Measurements from ENCODE around the gene NFATC1.
A peak's percentile ranks its signal among the peaks of the same experiment; 100 is the strongest.

The NFATC1 gene

DNA sequence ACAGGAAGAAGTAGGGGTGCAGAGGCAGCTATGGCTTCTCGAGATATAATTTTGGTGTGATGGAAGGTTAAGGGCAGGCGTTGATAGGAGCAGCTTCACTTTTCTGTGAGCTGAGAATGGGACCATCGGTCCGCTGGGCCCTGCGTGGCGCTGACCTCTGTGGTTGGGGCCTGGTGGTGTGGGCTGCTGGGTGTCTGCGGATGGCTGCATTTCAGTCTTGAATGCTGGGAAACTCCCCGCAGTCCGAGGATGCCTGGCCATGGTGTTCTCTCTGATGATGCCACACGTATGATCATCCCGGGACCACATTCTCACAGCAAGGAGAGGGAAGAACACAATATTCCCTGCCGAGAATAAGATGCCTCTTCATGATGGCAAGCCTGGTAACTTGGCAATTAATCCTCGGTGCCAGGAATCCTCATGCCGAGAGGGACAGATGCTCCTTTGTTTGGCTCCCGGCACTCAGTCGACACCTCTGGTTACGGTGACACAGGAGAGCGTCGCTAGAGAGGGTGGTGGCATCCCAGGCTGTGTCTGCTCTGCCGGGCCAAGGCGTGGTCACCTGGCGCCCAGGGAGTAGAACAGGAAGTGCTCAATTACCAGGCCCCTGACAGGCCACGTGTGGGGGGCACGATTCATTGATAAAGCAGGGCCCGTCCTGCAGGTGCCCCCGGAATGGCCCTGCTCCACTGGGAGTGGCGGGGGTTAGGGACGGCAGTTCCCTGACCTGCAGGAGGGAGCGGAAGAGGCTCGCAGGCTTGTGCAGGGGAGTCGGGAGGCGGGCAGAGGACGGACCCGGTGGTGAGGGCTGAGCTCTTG is 164.5 kb downstream of the NFATC1 start:
- no peak for DNase-seq

DNA sequence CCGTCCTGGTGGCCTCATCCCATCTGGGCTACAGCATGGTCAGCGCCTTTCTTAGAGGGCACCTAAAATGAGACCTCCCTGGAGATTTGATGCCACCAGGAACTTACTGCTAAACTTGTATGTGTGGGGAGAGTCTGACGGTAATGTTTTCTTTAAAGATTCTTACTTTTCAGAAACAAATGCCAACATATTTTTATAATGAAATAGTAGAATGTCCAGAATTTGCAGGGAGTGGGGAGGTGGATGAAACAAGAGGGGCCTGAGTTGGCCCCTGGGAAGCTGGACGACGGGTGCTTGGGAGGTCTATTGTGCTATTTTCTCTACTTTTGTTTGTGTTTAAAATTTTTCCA is 165.1 kb downstream of the NFATC1 start:
- DNase-seq: no peak

DNA sequence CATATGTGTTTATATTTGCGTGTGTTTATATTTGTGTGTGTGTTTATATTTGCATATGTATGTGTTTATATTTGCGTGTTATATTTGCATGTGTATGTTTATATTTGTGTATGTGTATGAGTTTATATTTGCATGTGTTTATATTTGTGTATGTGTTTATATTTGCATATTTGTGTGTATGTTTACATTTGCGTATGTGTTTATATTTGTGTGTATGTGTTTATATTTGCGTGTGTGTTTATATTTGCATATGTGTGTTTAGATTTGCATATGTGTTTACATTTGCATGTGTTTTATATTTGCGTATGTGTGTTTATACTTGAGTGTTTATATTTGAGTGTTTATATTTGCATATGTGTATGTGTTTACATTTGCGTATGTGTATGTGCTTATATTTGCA is 168.2 kb downstream of the NFATC1 start:
- DNase-seq: no peak

DNA sequence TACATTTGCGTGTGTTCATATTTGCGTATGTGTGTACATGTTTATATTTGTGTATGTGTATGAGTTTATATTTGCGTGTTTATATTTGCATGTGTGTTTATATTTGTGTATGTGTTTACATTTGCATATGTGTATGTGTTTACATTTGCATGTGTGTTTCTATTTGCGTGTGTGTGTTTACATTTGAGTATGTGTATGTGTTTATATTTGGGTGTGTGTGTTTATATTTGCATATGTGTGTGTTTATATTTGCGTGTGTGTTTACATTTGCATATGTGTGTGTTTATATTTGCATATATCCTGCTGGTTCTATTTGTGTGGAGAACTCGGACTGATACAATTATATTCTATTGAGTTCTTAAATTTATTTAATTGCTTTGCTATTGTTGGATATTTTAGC is 168.7 kb downstream of the NFATC1 start:
- no peak for DNase-seq

DNA sequence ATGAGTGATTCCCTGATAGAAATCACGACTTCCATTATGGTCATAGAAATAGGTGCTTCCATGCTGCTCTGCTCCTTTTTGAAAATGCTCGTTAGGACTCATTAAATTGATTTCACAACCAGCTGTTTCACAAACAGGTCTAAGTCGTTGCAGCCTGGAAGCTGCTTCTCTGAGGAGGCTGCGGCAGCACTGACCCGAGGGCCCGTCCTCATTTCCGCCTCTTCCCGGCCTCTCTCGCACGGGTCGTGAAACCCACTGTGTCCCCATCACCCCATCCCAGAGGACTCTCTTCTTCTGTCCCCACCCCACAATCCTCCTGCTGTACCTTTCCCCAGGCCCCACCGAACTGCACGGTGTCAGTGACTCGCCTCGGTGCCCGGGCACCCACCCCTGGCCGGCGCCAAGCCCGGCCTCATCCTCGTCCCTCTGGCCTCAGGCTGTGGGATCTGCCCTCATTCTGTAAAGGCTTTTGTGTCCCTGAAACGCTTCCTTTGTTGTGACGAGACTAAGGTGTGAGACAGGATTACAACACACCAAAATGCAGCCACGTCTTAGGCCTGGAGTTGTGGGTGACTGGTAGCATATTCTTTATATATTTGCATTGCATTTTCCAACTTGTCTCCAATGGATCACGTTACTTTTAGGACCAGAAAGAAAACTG is 171.2 kb downstream of the NFATC1 start:
- no peak for DNase-seq

DNA sequence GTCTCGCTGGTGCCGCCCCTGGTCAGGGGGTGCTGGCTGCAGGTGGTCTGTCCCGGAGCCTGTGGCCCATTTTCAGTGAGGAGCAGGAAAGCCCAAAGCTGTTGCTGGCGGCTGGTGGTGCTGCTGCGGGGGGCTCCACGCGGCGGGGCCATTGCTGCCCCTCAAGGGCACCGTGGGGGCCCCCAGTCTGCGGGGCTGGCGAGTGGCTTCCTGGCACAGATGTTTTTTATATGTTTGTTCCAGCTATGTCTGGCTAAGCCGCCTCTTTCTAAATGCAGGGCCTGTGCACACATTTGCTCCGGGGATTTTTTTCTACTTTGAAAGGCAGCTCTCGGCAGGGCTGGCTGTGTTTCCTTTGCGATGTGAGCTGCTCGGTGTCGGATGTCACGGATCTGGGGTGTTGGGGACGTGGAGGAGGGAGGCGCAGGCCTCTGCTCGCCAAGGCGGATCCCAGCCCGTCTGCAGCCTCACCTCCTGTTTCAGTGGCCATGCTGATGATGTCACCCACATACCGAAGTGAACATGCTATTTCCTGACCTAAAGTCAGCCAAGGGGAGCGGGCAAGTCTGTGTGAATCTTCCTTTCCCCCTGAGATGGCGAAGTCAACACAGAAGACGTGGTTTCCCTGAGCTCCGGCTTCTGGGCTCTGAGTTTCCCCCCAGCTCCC is 171.9 kb downstream of the NFATC1 start:
- DNase-seq: no peak

DNA sequence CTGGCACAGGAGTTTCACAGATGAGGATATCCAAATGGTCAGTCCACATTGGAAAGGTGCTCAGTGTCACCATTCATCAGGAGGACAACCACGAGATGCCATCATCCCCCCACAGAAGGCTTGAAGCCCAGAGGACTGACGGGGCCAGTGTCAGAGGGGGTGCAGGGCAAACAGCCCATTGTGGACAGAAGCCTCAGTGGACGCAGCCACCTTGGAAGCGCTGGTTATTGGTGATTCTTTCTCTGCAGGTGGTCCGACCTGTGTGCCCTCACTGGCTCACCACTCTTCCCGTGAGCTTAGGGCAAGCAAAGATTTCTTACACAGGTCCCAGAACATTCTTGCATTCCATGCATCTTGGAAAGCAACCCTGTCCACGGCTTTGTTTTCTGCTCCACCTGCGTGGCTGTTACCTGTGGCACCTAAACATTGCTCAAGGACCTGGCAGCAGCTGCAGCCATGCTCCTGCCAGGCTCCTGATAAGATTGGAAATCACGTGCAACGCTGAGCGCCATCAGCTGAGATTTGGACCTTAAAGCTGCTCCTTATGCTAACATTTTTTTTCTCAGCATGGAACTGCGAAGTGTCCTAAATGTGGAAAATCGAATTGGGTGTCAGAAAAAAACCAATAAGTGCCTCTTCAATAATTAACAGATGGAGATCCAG is 172.9 kb downstream of the NFATC1 start:
- DNase-seq: no peak

DNA sequence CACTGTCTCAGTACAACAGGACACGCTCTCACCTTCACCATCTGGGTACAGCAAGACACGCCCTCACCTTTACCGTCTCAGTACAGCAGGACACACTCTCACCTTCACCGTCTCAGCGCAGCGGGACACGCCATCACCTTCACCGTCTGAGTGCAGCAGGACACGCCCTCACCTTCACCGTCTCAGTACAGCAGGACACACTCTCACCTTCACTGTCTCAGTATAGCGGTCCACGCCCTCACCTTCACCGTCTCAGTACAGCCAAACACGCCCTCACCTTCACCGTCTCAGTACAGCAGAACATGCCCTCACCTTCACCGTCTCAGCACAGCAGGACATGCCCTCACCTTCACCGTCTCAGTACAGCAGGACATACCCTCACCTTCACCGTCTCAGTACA is 174.0 kb downstream of the NFATC1 start:
- peak; percentile 72 for DNase-seq

DNA sequence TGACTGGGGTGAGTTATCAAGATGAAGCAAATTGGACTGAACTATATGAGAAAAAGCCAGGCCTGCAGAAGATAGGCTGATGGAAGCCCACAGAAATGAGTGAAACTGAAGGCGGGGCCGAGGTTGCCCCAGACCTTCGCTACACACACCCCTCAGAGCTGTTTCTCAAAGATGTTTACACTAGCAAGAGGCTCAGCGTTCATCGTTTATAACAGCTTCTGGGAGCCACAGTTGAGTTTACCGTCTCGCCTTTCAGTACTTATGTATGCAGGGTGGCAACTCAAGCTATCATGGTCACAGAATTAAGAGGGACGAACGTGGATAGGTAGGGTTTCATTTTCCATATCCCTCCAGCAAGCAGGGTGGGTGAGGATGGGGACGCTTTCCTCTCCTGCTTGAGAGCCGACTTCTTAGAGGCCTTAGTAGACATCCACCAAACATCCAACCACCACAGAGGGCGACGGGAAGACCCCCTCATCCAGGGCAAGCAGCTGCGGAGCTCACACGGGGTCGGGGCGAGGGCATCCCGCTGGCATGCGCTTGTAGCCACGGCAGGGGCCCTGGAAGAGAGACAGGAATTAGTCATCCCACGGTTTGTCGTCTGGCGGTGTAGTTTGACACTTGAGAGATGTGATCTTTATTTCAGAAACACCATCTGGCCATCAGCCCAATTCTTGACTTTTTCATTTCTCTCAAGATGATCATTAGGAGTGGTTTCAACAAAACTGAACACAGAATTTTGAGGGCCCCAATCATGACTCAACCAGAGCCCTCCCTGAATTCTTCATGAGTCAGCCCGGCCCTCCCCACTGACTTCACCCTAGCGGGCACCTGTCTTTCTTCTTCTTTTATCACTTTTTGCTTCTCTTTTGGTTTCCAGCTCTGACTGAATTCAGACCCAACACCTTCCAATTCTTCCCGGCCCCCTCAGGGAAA is 174.8 kb downstream of the NFATC1 start:
- DNase-seq: peak; percentile 87

DNA sequence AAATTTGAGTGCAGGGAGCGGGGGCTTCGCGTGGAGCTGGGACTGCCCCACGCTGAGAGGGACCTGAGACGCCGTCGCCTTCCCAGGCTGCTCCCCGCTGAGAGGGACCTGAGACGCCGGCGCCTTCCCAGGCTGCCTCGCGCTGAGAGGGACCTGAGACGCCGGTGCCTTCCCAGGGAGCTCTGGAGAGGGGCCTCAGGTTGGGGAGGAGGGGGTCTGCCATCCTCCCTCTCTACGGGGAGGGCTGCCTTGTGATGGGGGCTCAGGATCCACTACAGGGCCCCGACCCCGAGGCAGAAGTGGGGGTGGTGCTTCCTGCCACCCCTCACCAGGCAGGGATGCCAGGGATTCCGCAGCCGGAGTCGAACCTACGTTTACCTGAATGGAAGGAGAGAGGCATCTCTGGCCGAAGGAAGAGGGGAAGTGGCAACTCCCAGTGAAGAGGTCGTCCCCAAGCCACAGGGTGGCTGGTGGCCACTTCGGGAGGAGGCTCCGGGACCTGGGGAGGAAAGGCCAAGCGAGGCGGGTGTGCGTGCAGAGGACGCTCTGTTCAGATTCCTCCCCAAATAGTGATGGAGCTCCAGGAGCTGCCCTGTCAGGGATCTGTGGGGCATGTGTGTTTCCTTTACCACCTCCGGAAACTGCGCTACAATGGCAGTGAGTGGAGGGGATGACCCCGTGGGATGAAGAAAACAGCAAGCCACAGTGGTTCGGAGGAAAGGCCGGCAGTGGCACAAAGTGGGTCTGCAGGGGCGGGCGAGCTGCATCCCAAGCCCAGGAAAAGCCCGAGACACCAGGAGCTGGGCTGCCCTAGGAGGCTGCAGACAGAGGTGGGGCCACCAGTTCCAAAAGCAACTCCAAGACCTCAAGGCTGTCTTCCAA is 175.7 kb downstream of the NFATC1 start:
- DNase-seq: peak; percentile 66

DNA sequence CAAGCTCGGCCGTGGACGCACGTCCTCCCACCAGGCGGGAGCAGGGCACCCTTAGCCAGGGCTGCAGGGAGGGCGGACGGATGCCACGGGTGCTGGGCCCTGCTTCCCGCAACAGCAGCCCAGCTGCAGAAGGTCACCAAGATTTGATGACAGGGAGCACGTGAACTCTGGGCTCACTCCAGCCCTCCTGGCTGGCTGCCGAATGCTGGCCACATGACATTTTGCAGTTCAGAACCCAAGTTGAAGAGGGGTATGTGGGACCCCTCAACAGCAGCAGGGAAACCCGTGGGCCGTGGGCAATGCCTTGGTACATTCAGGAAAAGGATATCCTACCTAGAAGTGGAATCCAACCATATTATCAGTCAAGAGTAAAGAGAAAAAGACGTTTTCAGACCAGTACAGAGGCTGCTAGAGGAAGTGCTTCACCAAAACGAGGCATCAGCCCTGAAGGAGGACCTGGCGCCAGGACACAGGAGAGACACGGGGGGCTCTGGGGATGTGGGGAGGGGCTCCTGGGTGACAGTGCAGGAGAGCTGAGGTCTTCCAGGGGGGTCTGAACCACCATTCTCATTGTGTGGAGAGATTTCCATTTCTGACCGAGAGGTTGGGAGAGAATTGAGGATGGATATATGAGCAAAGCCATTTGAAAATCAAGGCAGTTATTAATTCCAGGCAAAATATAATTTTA is 176.5 kb downstream of the NFATC1 start:
- no peak for DNase-seq

DNA sequence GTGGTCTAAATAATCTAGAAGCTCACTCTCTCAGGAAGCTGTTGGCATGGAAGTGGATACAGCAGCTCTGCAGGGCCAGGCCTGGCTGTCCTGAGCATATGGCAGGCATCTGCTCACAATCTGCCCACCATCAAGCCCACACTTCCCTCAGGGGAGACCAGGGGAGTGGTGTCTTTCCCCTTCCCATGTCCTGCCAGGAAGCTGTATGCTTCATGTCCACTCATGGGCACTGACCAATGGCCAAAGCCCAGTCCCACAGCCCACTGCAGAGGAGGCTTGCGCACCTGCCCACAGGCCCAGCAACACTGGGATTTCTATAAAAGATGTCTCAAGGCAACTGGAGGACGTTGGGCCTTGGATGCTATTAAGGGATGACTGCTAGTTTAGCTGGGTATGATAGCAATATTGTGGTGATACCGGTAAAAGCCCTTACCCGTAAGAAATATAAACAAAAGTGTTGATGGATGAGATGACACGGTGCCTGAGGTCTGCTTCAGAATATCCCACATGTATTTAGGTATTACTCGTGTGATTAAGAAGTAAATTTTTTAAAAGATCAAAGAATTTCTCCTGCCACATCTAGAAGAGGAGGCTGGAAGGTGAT is 177.2 kb downstream of the NFATC1 start:
- DNase-seq: no peak

DNA sequence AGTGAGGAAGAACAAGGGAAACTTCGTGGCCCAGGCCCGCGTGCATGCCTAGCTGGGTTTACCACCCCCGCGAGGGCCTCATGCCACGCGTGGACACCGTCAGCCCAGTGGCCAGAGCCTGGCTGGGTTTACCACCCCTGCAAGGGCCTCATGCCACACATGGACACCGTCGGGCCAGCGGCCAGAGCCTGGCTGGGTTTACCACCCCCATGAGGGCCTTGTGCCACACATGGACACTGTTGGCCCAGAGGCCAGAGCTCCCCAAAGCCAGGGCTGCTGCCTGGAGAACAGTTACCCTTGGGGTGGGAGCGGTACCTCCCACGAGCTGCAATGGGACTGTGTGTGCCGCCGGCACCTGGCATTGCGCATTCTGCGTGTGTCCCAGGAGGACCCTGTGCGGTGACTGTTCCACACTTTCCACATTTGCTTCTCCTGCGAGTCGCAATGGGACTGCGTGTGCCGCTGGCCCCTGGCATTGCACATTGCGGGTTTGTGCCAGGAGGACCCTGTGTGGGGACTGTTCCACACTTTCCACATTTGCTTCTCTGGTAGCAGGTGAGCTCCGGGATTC is 178.3 kb downstream of the NFATC1 start:
- no peak for DNase-seq

DNA sequence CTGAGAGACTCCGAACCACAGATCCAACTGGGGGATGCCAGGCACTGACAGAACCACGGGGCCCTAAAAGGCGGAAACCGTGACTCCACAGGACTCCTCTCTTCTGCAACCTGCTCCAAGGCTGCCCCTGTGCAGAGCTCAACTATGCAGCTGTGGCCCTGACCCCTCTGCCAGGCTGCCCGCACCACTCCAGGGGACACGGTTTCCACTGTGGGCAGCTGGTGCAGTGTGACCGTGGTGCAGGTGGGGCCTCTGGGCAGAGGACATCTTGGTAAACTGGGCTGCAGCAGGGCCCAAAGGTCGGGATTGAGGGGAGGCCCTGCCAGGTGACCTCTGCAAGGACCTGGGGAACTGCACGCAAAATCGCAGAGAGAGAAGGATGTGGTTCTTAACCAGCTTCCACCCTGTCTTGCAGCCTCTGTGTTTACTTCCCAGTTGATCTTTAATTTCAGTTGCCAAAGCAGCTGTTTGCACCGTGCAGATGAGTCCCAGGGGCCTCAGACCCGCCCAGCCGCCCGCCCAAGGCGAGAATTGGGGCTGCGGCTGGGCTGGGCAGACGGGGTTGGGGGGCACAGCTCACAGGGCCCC is 179.3 kb downstream of the NFATC1 start:
- DNase-seq: no peak

DNA sequence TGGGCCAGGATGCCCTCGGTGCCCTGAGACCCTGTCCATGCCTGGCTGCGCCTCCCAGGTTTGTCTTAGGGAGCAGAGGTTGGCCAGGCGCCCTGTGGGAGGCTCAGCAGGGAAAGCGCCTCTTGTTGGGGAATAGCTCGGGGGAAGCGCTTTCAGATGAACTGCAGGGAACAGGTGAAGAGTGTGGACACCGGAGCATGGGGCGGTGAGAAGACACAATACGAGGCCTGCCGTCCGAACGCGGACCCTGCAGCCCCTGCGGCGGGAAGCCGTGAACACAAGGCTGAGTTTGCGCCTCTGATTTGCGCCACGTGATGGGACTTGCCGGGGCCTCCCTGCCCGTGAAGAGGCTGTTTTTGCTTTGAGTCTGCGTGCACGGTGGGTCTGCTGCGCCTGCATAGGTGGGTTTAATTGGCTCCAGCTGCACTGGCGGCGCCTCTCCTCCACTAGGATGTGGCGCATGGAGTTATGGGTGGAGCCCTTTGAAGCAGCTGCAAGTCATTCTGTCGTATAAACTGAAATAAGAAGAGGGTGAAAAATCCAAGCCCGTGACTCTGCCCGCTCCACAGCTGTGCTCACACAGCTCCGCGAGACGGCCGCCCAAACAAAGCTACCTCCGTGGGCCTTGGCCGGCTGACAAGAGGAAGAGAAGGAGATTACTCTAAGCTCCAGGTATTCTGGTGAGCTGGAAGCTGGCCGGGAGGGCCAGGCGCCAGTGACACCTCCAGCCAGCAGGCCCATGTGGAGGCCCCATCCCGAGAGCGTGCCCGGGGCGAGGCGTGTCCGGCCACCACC is 180.4 kb downstream of the NFATC1 start:
- peak; percentile 95 for DNase-seq

DNA sequence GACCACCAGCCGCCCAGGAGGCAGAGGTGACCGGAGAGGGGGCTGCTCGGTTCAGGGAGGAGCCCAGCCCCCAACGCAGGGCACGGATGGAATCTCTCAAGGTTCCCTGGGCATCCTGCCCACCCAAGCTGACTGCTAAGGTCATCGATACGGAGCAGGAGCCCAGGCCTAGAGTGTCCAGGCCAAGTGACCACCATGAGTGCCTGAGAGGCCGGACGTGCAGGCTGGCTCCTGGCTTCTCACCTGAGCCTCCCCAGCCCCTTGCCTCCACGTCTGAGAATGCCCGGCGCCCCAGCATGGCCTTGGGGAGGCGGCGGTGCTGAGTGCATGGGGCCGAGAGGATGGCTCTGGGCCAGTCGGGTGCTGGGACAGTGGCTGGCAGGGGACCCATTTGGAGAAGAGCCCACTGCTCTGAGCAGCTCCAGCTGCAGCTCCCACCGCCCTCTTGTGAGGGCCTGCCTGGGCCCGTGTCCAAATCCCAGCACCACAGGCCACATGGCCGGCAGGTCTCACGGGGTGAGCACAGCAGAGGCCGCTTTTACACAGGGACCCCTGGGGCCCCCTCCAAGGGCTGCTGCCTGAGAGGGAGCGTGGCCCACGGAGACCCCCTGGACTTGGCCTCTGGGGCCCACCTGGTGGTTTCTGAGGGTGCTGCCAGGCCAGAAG is 181.1 kb downstream of the NFATC1 start:
- peak; percentile 90 for DNase-seq

DNA sequence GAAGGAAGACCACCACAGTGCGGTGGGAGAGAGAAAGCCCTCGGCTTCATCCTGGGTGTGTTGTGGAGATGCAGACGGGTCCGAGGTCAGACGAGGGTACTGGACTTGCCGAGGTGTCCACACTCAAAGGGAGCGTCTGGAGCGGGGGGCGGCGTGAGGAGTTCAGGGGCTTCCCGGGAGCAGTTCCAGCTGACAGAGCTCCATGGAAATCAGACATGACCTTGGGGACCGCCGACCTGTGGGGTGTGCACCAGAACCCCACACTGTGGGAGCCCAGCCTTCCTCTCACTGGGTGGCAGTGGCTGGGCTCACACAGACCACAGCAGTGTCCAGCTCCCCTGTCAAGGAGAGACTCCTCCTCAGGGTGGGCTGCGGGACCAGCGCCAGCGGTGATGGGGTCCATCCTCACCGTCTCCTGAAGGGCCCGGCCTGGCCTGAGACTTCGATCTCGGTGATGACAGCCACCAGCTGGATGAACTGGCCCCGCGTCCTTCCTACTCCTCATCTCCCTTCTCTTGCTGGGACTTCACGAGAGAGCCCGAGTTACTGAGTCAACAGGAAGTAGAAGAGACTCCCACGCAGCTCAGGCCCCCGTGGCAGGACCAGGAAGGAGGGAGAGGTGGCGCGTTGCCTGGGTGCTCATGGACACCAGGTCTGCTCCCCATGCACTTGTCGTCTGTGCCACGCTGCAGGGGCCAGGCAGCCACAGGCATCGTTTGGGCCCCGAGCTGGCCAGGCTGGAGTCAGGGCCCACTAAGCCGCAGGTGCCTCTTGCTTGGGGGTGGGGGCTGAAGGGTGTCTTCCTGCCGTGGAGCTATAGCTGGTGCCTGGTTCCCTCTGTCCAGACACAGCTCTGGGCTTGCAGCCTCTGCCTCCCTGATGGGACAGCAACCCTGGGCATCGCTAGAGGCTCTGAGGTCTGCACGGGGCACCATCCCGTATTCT is 182.0 kb downstream of the NFATC1 start:
- no peak for DNase-seq
